Skeletal muscle tissue (tissue), 4 donors: ENCODE results near the gene STAC3. TPM values are rescaled to one million over a fixed set of nuclear protein-coding genes. Genes with fewer than 3 reads are reported as not detected.

Source experiments
- H3K27ac ChIP-seq: one replicate; pipeline ENCODE4 v1.7.0; 2013; ENCODE audit warnings: mild to moderate bottlenecking, low read depth, low read length, inconsistent platforms
- H3K27me3 ChIP-seq, 3 donors: one replicate each; pipeline ENCODE4 v1.7.0; 2013; ENCODE audit warnings: low read length in 3 of 3; ENCODE audit not compliant: control insufficient read depth in 3 of 3, insufficient read depth in 3 of 3
- H3K36me3 ChIP-seq, 3 donors: one replicate each; pipeline ENCODE4 v1.7.0; 2013; ENCODE audit warnings: low read length in 3 of 3; ENCODE audit not compliant: control insufficient read depth in 3 of 3, insufficient read depth in 3 of 3
- H3K4me1 ChIP-seq, 3 donors: one replicate each; pipeline ENCODE4 v1.7.0; 2013; ENCODE audit warnings: low read length in 3 of 3, mild to moderate bottlenecking in 3 of 3; ENCODE audit not compliant: control insufficient read depth in 3 of 3, insufficient read depth in 3 of 3
- H3K4me3 ChIP-seq, 3 donors: one replicate each; pipeline ENCODE4 v1.7.0; 2013; ENCODE audit warnings: low read length in 3 of 3
- H3K9ac ChIP-seq, 3 donors: one replicate each; pipeline ENCODE4 v1.7.0; 2013; ENCODE audit warnings: low read length in 3 of 3, mild to moderate bottlenecking in 3 of 3, moderate library complexity in 2 of 3, low read depth in 1 of 3
- H3K9me3 ChIP-seq, 3 donors: one replicate each; pipeline ENCODE4 v1.7.0; 2013; ENCODE audit warnings: low read length in 3 of 3; ENCODE audit not compliant: control insufficient read depth in 3 of 3
- total RNA-seq: library from RNA; depleted of rRNA; stranded (reverse); fragments of >200 nt; gene quantifications from one replicate; pipeline ENCODE4 v1.2.3, GENCODE V29; 2014
- donor health status: Osteomylitis.

STAC3 gene
- total RNA-seq, 1 donor from 2014 or later = 166 TPM

GRCh38 chr12:57236925-57237595, 13.9 kb downstream of the STAC3 start:
- peaks cover 26 to 47% (median 29%) of the 10 kb centered on the region in 3 donors for H3K27me3 ChIP-seq
- H3K9ac ChIP-seq = peak overlapping the region in 1 of 3 donors; percentile 62
- no peaks in the 10 kb centered on the region for H3K9me3 ChIP-seq
- H3K4me3 ChIP-seq = peak overlapping the region; percentile 10 to 49 (median 48)
- H3K4me1 ChIP-seq = peaks cover 34 to 57% (median 46%) of the 10 kb centered on the region in 3 donors
- H3K36me3 ChIP-seq = peaks cover 24 to 26% (median 25%) of the 10 kb centered on the region in 3 donors
- peak overlapping the region; percentile 51 for H3K27ac ChIP-seq

DNA sequence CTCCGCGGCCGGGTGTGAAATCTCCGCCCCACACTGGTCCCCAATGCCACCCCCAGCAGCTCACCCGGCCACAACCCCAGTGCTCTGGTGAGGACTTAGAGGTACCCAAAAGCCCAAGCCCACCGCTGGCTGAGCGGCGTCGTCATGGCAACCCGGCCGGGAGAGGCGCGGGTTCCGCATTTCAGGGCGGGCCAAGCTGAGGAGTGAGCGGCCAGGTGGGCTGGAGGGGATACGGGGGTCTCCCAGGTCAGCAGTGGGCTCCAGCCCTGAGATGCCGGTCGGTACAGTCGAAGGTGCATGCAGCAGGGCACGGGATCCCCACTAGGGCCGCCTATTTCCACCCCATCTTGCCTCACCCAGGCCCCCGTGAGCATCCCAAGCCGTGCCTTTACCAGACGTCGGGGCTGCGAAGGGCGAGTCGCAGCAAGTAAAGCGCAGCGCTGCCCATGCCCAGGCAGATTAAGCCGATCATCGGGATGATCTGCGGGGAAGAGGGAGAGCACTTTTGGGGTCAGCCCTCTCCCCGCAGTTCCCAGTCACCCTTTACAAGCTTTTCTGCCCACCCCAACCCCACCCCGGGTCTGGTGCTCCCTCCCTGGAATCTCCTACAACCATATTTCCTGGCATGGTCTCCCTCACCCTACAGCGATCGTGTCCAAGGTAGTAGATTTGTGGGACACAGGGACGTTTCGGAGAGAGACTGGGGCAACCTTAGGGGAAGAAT, 14.6 kb downstream of the STAC3 start:
- Histone ChIP-seq H3K9ac (peak overlapping the region in 1 of 3 donors; percentile 62), H3K9me3 (no peaks in the 10 kb centered on the region), H3K36me3 (peaks cover 29 to 31% (median 30%) of the 10 kb centered on the region in 3 donors), H3K4me3 (peak overlapping the region; percentile 10 to 49 (median 48)), H3K4me1 (peaks cover 30 to 56% (median 39%) of the 10 kb centered on the region in 3 donors), H3K27me3 (peaks cover 21 to 40% (median 29%) of the 10 kb centered on the region in 3 donors), H3K27ac (peak overlapping the region; percentile 51)

GRCh38 chr12:57235728-57236131, 15.3 kb downstream of the STAC3 start:
- H3K9ac ChIP-seq = peak overlapping the region in 1 of 3 donors; percentile 62
- peaks cover 28 to 56% (median 35%) of the 10 kb centered on the region in 3 donors for H3K4me1 ChIP-seq
- H3K27ac ChIP-seq = peak overlapping the region; percentile 32
- peaks cover 15 to 34% (median 25%) of the 10 kb centered on the region in 3 donors for H3K27me3 ChIP-seq
- peak overlapping the region in 1 of 3 donors; percentile 45 for H3K4me3 ChIP-seq
- H3K9me3 ChIP-seq = no peaks in the 10 kb centered on the region
- peaks cover 29 to 31% (median 30%) of the 10 kb centered on the region in 3 donors for H3K36me3 ChIP-seq

DNA sequence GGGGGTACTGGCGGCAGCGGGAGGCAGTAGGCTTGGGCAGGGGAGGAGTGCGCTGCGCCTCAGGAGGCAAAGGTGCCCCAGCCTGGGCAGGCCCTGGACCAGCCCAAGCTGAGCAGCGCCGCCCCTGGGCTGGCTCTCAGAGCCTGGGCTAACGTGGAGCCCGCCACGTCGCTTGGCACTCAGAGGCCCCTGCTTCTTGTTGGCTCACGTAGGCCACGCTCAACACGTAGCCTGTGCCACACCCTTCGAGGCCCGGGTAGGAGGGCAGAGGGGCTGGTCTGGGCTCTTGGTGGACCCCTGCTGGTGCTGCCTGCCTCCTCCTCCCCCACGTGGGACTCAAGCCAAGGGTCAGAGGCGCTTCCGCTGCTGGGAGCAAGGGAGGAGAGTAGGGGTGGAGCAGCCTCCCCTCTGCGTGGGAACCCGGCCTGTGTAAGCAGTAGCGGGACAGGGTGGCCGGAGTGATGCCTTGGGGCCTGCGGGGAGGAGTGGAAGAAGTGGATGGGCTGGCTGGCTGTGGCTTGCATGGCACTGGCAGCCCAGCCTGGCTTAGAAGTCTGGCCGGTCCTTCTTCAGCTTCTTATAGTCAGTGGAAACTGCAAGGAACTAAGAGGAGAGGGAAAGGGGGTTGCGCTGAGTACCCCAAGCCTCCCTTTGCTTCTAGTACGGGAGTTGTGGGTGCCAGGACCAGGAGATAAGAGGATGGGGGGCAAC, 15.8 kb downstream of the STAC3 start:
- Histone ChIP-seq H3K27me3 (peaks cover 13 to 32% (median 23%) of the 10 kb centered on the region in 3 donors), H3K27ac (peak overlapping the region; percentile 54), H3K9me3 (no peaks in the 10 kb centered on the region), H3K36me3 (peaks cover 29 to 33% (median 30%) of the 10 kb centered on the region in 3 donors), H3K9ac (peak overlapping the region in 1 of 3 donors; percentile 62), H3K4me3 (peak overlapping the region in 1 of 3 donors; percentile 45), H3K4me1 (peaks cover 28 to 56% (median 35%) of the 10 kb centered on the region in 3 donors)

GRCh38 chr12:57234571-57235016, 16.4 kb downstream of the STAC3 start:
- Histone ChIP-seq H3K9me3 (no peaks in the 10 kb centered on the region), H3K4me3 (no peak overlapping the region), H3K27ac (peak overlapping the region; percentile 54), H3K4me1 (peaks cover 28 to 56% (median 36%) of the 10 kb centered on the region in 3 donors), H3K27me3 (peaks cover 13 to 32% (median 23%) of the 10 kb centered on the region in 3 donors), H3K9ac (peak overlapping the region in 1 of 3 donors; percentile 40), H3K36me3 (peaks cover 29 to 33% (median 30%) of the 10 kb centered on the region in 3 donors)

- peaks cover 13 to 32% (median 23%) of the 10 kb centered on the region in 3 donors for H3K27me3 ChIP-seq
- H3K4me3 ChIP-seq = no peak overlapping the region
- peaks cover 29 to 33% (median 30%) of the 10 kb centered on the region in 3 donors for H3K36me3 ChIP-seq
- no peaks in the 10 kb centered on the region for H3K9me3 ChIP-seq
- H3K27ac ChIP-seq = peak overlapping the region; percentile 54
- H3K4me1 ChIP-seq = peaks cover 28 to 52% (median 34%) of the 10 kb centered on the region in 3 donors
- peak overlapping the region in 1 of 3 donors; percentile 40 for H3K9ac ChIP-seq
These were observed 16.8 kb downstream of the STAC3 start for GRCh38 chr12:57234233-57234570.

- H3K27me3 ChIP-seq = peaks cover 13 to 28% (median 21%) of the 10 kb centered on the region in 3 donors
- H3K4me1 ChIP-seq = peaks cover 28 to 50% (median 31%) of the 10 kb centered on the region in 3 donors
- no peak overlapping the region for H3K9ac ChIP-seq
- H3K9me3 ChIP-seq = no peaks in the 10 kb centered on the region
- H3K27ac ChIP-seq = peak overlapping the region; percentile 12
- peaks cover 29 to 33% (median 30%) of the 10 kb centered on the region in 3 donors for H3K36me3 ChIP-seq
- no peak overlapping the region for H3K4me3 ChIP-seq
These were observed 17.4 kb downstream of the STAC3 start for GRCh38 chr12:57233357-57234232.

DNA sequence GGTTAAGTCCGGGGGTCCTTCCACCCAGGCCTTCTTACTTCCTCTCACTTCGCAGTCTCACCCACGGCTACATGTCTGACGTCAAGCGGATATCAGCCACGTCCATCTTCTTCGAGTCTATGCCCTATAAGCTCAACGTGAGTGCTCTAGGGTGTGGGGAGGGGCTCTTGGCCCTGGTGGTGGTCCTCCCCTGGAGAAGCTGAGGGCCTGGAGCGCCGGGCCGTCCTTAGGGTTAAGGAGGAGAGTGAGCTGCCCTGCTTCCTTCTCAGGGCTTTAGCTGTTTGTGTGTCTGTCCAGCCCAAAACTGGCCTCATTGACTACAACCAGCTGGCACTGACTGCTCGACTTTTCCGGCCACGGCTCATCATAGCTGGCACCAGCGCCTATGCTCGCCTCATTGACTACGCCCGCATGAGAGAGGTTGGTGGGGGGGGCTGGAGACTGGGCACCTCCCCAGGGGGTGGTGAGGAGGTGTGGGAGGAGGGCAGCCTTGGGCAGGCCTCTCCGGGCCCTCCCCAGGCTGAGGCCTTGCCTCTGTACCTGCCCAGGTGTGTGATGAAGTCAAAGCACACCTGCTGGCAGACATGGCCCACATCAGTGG, 18.7 kb downstream of the STAC3 start:
- Histone ChIP-seq H3K4me3 (no peak overlapping the region), H3K36me3 (peaks cover 29 to 33% (median 30%) of the 10 kb centered on the region in 3 donors), H3K4me1 (peaks cover 18 to 38% (median 25%) of the 10 kb centered on the region in 3 donors), H3K27ac (no peak overlapping the region), H3K9ac (no peak overlapping the region), H3K27me3 (peaks cover 8 to 16% (median 10%) of the 10 kb centered on the region in 3 donors), H3K9me3 (no peaks in the 10 kb centered on the region)
